Measurements from ENCODE around the gene SVEP1. TPM values are rescaled to one million over a fixed set of nuclear protein-coding genes. Genes with fewer than 3 reads are reported as not detected.

SVEP1 gene
- total RNA-seq, 1 experiment from 2014 or later, result 0.04 TPM

GRCh38 chr9:110320651-110321445 lies 258.7 kb downstream of the SVEP1 start:
- no peaks in the 10 kb centered on the region for H3K36me3 ChIP-seq (ENCODE audit: low read depth, low read length)
- no TSS peak for BruUV-seq (replicated peaks)
- TF ChIP-seq CTCF (conservative IDR thresholded peaks at IDR 0.05; ENCODE audit: low read depth, low read length) (no peak), EZH2phosphoT487 (IDR thresholded peaks at IDR 0.05; ENCODE audit: borderline replicate concordance, low read length) (no peak), EZH2 (IDR thresholded peaks at IDR 0.05; ENCODE audit: low read length, unreplicated experiment) (no peak)
- no peaks in the 10 kb centered on the region for H3K4me1 ChIP-seq (ENCODE audit: insufficient read depth, low read length)
- ATAC-seq, result no peak
- no peaks in the 10 kb centered on the region for H3K9me2 ChIP-seq (replicated peaks; ENCODE audit: low read length)
- H3K27me3 ChIP-seq (ENCODE audit: low read length), result no peaks in the 10 kb centered on the region
- no peak overlapping the region for H3K27ac ChIP-seq (ENCODE audit: low read length)
- no peaks in the 10 kb centered on the region for H3K9me3 ChIP-seq (ENCODE audit: low read length)
- no peaks in the 10 kb centered on the region for H3K79me2 ChIP-seq (ENCODE audit: low read length)
- H3K4me3 ChIP-seq (ENCODE audit: low read length), result no peak overlapping the region
- DNase-seq, result no peak
- ChIA-PET CTCF (no interaction called here), POLR2A (ENCODE audit: unreplicated experiment) (no interaction called here)
- no peaks in the 10 kb centered on the region for H4K20me1 ChIP-seq (ENCODE audit: low read length)
- no peak overlapping the region for H3K4me2 ChIP-seq (ENCODE audit: low read length)
- no peak overlapping the region for H3K9ac ChIP-seq (ENCODE audit: low read length)
- H2AFZ ChIP-seq (ENCODE audit: low read length), result no peak overlapping the region
- no peaks in the 10 kb centered on the region for H3F3A ChIP-seq (ENCODE audit: low read length, unreplicated experiment)
- intact Hi-C loops (cut with micrococcal nuclease), result no loop called here

- no peak for ATAC-seq
- no TSS peak for BruUV-seq (replicated peaks)
- Histone ChIP-seq H3F3A (ENCODE audit: low read length, unreplicated experiment) (no peaks in the 10 kb centered on the region), H2AFZ (ENCODE audit: low read length) (no peak overlapping the region), H4K20me1 (ENCODE audit: low read length) (no peaks in the 10 kb centered on the region), H3K9me2 (replicated peaks; ENCODE audit: low read length) (no peaks in the 10 kb centered on the region), H3K27ac (ENCODE audit: low read length) (no peak overlapping the region), H3K9me3 (ENCODE audit: low read length) (no peaks in the 10 kb centered on the region), H3K4me2 (ENCODE audit: low read length) (no peak overlapping the region), H3K36me3 (ENCODE audit: low read depth, low read length) (no peaks in the 10 kb centered on the region), H3K4me1 (ENCODE audit: insufficient read depth, low read length) (no peaks in the 10 kb centered on the region), H3K27me3 (ENCODE audit: low read length) (no peaks in the 10 kb centered on the region), H3K79me2 (ENCODE audit: low read length) (no peaks in the 10 kb centered on the region), H3K9ac (ENCODE audit: low read length) (no peak overlapping the region), H3K4me3 (ENCODE audit: low read length) (no peak overlapping the region)
- ChIA-PET POLR2A (ENCODE audit: unreplicated experiment) (no interaction called here), CTCF (no interaction called here)
- no peak for DNase-seq
- TF ChIP-seq EZH2phosphoT487 (IDR thresholded peaks at IDR 0.05; ENCODE audit: borderline replicate concordance, low read length) (no peak), EZH2 (IDR thresholded peaks at IDR 0.05; ENCODE audit: low read length, unreplicated experiment) (no peak), CTCF (conservative IDR thresholded peaks at IDR 0.05; ENCODE audit: low read depth, low read length) (no peak)
- intact Hi-C loops (cut with micrococcal nuclease), result no loop called here
These were observed 259.6 kb downstream of the SVEP1 start for GRCh38 chr9:110319781-110320492.

- no peaks in the 10 kb centered on the region for H3K27me3 ChIP-seq (ENCODE audit: low read length)
- H3K79me2 ChIP-seq (ENCODE audit: low read length), result no peaks in the 10 kb centered on the region
- H3K9me2 ChIP-seq (replicated peaks; ENCODE audit: low read length), result no peaks in the 10 kb centered on the region
- intact Hi-C loops (cut with micrococcal nuclease), result no loop called here
- DNase-seq, result no peak
- H3K9ac ChIP-seq (ENCODE audit: low read length), result no peak overlapping the region
- H3K9me3 ChIP-seq (ENCODE audit: low read length), result no peaks in the 10 kb centered on the region
- ChIA-PET CTCF (no interaction called here), POLR2A (ENCODE audit: unreplicated experiment) (no interaction called here)
- H2AFZ ChIP-seq (ENCODE audit: low read length), result no peak overlapping the region
- no peaks in the 10 kb centered on the region for H4K20me1 ChIP-seq (ENCODE audit: low read length)
- no TSS peak for BruUV-seq (replicated peaks)
- H3K4me1 ChIP-seq (ENCODE audit: insufficient read depth, low read length), result no peaks in the 10 kb centered on the region
- no peaks in the 10 kb centered on the region for H3K36me3 ChIP-seq (ENCODE audit: low read depth, low read length)
- no peak overlapping the region for H3K4me2 ChIP-seq (ENCODE audit: low read length)
- no peaks in the 10 kb centered on the region for H3F3A ChIP-seq (ENCODE audit: low read length, unreplicated experiment)
- no peak overlapping the region for H3K27ac ChIP-seq (ENCODE audit: low read length)
- TF ChIP-seq CTCF (conservative IDR thresholded peaks at IDR 0.05; ENCODE audit: low read depth, low read length), result no peak
- no peak for TF ChIP-seq EZH2phosphoT487 (IDR thresholded peaks at IDR 0.05; ENCODE audit: borderline replicate concordance, low read length)
- TF ChIP-seq EZH2 (IDR thresholded peaks at IDR 0.05; ENCODE audit: low read length, unreplicated experiment), result no peak
- ATAC-seq, result no peak
- H3K4me3 ChIP-seq (ENCODE audit: low read length), result no peak overlapping the region
These were observed 261.6 kb downstream of the SVEP1 start for GRCh38 chr9:110317911-110318310.
